ENCODE measurements around the gene RBM8A.

The RBM8A gene

GRCh38 chr1:145965119-145965744, 37.9 kb upstream of the RBM8A start:
- no peak for DNase-seq (ENCODE audit: low read depth)
- no peak for TF ChIP-seq CTCF (conservative IDR thresholded peaks at IDR 0.05; ENCODE audit: low read depth, low read length)
- peak overlapping the region; percentile 88 for H3K4me3 ChIP-seq (ENCODE audit: low read depth, low read length)

GRCh38 chr1:145964328-145965118, 37.2 kb upstream of the RBM8A start, which contains the start of the genes ANKRD34A and POLR3GL:
ANKRD34A (minus strand) TSS chr1:145964575; CDS start chr1:145961759, 2,816 bp downstream.
POLR3GL (plus strand) TSS chr1:145964690; CDS start chr1:145974866, 10,176 bp downstream.
- H3K4me3 ChIP-seq (ENCODE audit: low read depth, low read length), result peak within 1 kb of the TSS; percentile 88
- DNase-seq (ENCODE audit: low read depth), result peak; percentile 95
- TF ChIP-seq CTCF (conservative IDR thresholded peaks at IDR 0.05; ENCODE audit: low read depth, low read length), result peak; percentile 14

GRCh38 chr1:145963265-145964019, 36.2 kb upstream of the RBM8A start:
- DNase-seq (ENCODE audit: low read depth), result peak; percentile 56

GRCh38 chr1:145962157-145963102, 35.1 kb upstream of the RBM8A start:
- no peak for TF ChIP-seq CTCF (conservative IDR thresholded peaks at IDR 0.05; ENCODE audit: low read depth, low read length)
- no peak for DNase-seq (ENCODE audit: low read depth)
- H3K4me3 ChIP-seq (ENCODE audit: low read depth, low read length), result peak overlapping the region; percentile 74

More at GRCh38 chr1:145963265-145964019, 36.2 kb upstream of the RBM8A start:
- peak overlapping the region; percentile 88 for H3K4me3 ChIP-seq (ENCODE audit: low read depth, low read length)
- TF ChIP-seq CTCF (conservative IDR thresholded peaks at IDR 0.05; ENCODE audit: low read depth, low read length), result no peak

- H3K4me3 ChIP-seq (ENCODE audit: low read depth, low read length), result peak overlapping the region; percentile 74
- no peak for TF ChIP-seq CTCF (conservative IDR thresholded peaks at IDR 0.05; ENCODE audit: low read depth, low read length)
- peak; percentile 35 for DNase-seq (ENCODE audit: low read depth)
These were observed 34.3 kb upstream of the RBM8A start for GRCh38 chr1:145961425-145962156.

All from choroid plexus epithelial cell (primary cell).